ENCODE results near the gene NUTM2F. TPM values are rescaled to one million over a fixed set of nuclear protein-coding genes. Genes with fewer than 3 reads are reported as not detected.
"Not testable (repeated sequence)": the region's sequence is repeated elsewhere in the genome, so short reads cannot be mapped to it uniquely, and the experiment has no call there.

NUTM2F gene
- not detected for total RNA-seq

DNA sequence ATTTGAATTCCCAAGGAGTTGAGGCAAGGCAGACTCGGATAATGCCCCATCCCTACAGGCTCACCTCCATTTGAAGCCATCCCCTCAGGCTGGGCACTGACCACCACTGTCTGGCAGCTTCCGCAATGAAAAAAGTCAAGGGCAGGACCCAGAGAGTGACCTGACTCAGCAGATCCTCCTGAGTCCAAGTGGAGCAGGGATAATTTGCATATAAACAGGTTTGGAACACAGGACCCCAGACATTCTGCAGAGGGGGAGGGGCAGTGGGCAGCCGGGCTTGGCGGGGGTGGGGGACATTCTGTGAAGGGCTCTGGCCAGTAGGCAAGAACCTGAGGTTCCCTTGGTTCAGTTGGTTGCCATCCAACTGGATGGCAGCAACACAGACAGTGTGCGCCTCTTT is at the start of gene NUTM2F:
TSS of gene NUTM2F (minus strand) at position 101 of the 400 bp plus-strand sequence. CDS start at position 80, 21 bp downstream.
- H3K36me3 ChIP-seq, H3K9me3 ChIP-seq, H3K27me3 ChIP-seq, DNase-seq, H3K4me3 ChIP-seq, H3K4me1 ChIP-seq, H3K27ac ChIP-seq: not testable (repeated sequence)

DNA sequence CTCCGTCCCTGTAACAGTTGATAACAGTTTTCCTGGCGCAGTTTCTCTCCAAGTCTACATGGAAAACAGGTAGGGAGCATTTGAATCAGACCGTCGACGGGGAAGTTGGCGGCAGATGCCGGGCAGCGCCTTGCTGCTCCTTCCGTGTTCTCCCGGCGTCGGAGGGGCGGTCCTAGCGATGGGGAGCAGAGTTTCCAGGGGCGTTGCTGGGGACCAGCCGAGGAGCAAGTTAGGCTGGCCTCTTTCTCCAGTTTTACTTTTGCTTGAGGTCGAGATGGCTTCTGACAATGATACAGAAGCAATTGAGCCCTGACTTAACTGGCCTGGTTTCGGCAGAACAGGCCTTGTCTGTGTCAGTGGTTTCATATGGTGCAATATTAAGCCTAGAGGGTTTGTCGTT is 46.8 kb upstream of the NUTM2F start:
- H3K4me1 ChIP-seq, H3K9me3 ChIP-seq, DNase-seq, H3K36me3 ChIP-seq, H3K27me3 ChIP-seq: not testable (repeated sequence)
- peak overlapping the region; percentile 55 to 68 (median 62) for H3K4me3 ChIP-seq
- peak overlapping the region; percentile 76 to 82 (median 81) for H3K27ac ChIP-seq

DNA sequence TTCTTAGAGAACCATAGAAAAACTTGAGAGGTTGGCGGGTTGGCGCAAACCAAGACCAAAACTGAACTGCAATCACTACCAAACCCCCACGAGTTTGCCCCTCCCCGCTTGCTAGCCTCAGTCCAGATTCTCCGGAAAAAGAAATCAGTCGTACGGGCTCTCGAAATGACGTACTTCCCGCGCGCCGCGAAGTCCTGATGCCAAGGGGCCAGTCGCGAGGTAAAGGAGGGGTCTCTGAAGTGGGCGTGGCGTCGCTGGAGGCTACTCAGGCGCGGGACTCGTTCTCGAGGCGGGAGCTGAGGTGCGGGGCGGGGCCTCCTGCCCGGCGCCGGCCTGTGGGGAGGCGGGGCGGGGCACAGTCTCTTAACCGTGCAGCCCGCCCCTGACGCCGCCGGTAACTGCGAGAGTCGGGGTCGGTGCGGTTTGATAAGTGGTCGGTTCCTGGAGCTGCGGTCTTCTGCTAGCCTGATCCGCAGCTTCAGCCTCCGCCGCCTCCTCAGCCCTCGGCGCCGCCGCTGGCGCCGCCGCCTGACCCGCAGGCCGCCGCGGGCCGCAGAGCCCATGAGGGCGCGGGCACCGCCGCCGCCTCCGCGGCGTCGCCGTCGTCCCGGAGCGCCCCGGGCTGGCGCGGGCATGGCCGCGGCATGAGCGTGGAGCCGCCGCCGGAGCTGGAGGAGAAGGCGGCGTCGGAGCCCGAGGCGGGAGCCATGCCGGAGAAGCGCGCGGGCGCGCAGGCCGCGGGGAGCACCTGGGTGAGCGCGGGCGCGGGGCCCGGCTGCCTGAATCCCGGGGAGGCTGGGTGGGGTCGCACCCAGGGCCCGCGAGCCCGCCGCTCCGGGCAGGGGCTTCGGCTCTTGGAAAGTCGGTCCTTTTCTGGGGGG is 46.0 kb upstream of the NUTM2F start:
- TF ChIP-seq POLR2A (IDR thresholded peaks at IDR 0.05): peak; percentile 71 to 74
- H3K4me1 ChIP-seq, H3K27me3 ChIP-seq, H3K9me3 ChIP-seq, H3K36me3 ChIP-seq: not testable (repeated sequence)
- Histone ChIP-seq H3K27ac (peak overlapping the region; percentile 76 to 82 (median 81)), H3K4me3 (peak overlapping the region; percentile 55 to 68 (median 62))
- peak; percentile 92 to 96 (median 93) for DNase-seq

DNA sequence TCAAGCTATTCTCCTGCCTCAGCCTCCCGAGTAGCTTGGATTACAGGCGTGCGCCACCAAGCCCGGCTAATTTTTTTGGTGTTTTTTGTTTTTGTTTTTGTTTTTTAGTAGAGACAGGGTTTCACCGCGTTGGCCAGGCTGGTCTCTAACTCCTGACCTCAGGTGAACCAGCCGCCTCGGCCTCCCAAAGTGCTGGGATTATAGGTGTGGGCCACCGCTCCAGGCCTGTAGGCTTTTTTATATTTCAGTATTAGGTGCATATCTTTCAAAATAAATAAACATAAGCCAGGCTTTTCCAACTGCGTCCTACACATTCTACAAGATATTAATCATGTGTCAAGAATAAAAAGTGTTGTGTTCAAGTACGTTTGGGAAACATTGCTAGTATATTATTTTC is 45.3 kb upstream of the NUTM2F start:
- H3K4me3 ChIP-seq: peak overlapping the region; percentile 55 to 68 (median 62)
- not testable (repeated sequence) for H3K27me3 ChIP-seq, H3K4me1 ChIP-seq, H3K9me3 ChIP-seq, H3K36me3 ChIP-seq, DNase-seq
- H3K27ac ChIP-seq: peak overlapping the region; percentile 76 to 82 (median 81)

DNA sequence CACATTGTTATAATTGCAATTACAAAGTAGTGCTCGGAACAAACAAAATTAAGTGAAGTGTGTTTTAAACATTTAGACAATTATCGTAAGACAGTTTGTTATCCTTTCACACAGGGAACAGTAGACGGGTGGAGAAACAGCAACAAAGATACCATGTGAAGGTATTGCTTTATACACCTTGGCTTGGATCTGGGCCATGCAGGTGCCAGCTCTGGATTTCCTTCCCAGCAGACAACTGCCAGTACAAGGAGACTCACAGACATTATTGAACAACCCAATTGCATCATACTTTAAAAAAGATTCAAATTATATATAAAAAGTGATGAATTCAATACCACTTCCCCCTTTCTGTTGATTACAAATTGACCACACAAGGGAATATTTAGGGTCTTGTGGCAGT is 41.8 kb upstream of the NUTM2F start:
- not testable (repeated sequence) for H3K4me3 ChIP-seq, H3K27ac ChIP-seq, H3K9me3 ChIP-seq, H3K36me3 ChIP-seq, H3K27me3 ChIP-seq, H3K4me1 ChIP-seq, DNase-seq

DNA sequence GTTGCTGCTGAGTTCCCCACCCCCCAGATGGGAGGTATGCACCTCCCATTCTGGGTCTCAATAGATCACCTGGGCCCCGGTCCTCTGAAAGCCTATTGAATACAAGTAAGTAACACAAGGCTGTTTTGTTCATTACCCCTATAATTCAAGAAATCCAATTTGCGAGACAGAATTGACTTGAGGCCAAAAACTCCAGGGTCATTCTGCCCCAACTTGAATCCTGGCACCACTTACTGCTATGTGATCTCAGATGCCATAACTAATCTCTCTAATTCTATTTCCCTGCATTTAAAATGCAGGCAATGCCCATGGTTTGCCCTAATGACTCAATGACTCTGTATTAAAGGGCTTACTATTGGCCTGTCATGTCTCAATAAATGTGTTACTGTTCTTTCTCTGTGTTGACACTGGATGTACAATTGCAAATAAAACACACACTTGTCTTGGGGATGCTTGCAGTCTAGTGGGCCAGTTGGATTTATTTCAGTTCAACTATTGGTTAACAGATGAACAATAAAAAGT is 35.7 kb upstream of the NUTM2F start:
- not testable (repeated sequence) for H3K27ac ChIP-seq, DNase-seq, H3K4me3 ChIP-seq, H3K27me3 ChIP-seq, H3K4me1 ChIP-seq, H3K36me3 ChIP-seq, H3K9me3 ChIP-seq

DNA sequence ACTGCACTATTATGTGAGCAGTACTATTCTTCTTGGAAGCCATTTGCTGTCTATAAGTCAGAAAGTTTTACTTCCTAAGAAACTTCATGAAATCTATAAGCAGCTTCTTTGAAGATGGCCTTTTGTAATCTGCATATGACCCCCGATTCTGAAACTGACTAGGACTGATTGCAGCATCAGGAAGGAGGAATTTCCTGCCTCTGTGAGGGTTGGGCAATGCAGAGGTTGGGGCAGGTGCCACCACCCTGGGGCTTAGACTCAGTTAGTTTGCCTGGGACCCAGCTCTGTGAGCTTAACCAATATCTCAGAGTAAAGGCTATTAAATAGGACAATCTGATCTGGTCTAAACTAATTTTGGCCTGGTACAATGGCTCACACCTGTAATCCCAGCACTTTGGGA is 28.7 kb upstream of the NUTM2F start:
- H3K36me3 ChIP-seq, DNase-seq, H3K4me1 ChIP-seq, H3K27me3 ChIP-seq, H3K4me3 ChIP-seq, H3K9me3 ChIP-seq, H3K27ac ChIP-seq: not testable (repeated sequence)

- not testable (repeated sequence) for H3K4me3 ChIP-seq, H3K4me1 ChIP-seq, H3K27ac ChIP-seq, H3K27me3 ChIP-seq, H3K36me3 ChIP-seq, DNase-seq, H3K9me3 ChIP-seq
Measured at GRCh38 chr9:94351901-94352723, 23.7 kb upstream of the NUTM2F start.

DNA sequence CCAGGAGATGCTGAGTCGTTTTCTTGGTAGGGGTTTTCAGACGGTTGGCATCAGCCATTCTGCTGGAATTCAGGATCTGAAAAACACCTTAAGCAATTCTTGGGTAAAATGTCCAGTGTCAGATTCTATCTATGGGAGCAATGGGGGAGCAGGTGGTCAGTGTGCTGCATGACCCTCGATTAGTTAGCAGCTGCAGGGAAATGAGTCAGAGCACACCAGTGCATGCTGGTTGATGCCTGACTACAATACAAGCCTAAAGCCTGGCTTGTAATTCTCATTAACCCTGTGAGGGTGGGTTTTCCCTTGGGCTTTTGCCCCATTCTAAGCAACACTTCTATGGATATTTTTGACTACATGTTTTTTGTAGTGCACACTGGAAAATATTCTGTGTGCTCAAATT is 20.3 kb upstream of the NUTM2F start:
- H3K27ac ChIP-seq, H3K36me3 ChIP-seq, H3K9me3 ChIP-seq, H3K4me1 ChIP-seq, DNase-seq, H3K27me3 ChIP-seq, H3K4me3 ChIP-seq: not testable (repeated sequence)

- H3K27ac ChIP-seq, H3K4me3 ChIP-seq, DNase-seq, H3K36me3 ChIP-seq, H3K9me3 ChIP-seq, H3K4me1 ChIP-seq, H3K27me3 ChIP-seq: not testable (repeated sequence)
Measured at GRCh38 chr9:94347451-94347850, 19.0 kb upstream of the NUTM2F start.

DNA sequence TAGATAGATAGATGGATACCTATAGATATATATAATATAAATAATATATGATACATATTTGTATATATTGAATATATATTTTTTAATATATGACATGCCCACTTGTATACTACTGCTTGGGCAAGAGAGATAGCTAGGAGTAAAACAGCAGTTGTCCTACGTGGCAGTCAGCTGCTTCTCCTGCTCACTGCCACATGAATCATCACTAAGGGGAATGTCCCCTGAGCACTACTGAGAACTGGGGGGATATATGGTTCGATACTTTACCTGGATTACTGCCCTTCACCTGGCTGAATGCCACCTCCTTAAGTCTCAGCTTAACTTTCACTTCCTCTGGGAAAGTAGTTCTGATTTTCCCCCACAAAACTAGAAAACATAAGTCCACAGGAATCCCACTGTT is 13.3 kb upstream of the NUTM2F start:
- H3K36me3 ChIP-seq, H3K9me3 ChIP-seq, H3K4me3 ChIP-seq, H3K27me3 ChIP-seq, H3K4me1 ChIP-seq, DNase-seq, H3K27ac ChIP-seq: not testable (repeated sequence)

DNA sequence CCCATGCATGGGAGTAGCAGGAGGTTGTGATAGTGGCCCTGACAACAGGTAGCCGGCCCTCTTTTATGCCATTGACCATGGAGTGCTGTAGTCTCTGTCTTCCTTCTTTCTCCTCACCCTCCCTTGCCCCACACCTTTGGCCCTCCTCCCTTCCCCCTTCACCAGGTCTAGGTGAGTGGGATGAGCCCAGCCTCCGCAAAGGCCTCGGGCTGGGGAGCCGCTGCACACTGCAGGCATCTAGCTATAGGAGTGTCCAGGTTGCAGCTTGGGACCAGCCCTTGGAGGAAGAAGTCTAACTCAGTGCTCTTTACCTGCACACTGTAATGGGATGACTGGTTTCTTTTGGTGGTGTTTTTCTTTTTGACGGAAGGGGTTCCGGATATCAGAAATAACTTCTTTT is 12.3 kb upstream of the NUTM2F start:
- not testable (repeated sequence) for DNase-seq, H3K27ac ChIP-seq, H3K4me3 ChIP-seq

GRCh38 chr9:94339657-94340056 is 11.2 kb upstream of the NUTM2F start:
- not testable (repeated sequence) for H3K36me3 ChIP-seq, H3K27ac ChIP-seq, H3K4me3 ChIP-seq, H3K27me3 ChIP-seq, H3K4me1 ChIP-seq, H3K9me3 ChIP-seq, DNase-seq

More for the DNA sequence above, 12.3 kb upstream of the NUTM2F start:
- not testable (repeated sequence) for H3K4me1 ChIP-seq, H3K27me3 ChIP-seq, H3K9me3 ChIP-seq, H3K36me3 ChIP-seq

DNA sequence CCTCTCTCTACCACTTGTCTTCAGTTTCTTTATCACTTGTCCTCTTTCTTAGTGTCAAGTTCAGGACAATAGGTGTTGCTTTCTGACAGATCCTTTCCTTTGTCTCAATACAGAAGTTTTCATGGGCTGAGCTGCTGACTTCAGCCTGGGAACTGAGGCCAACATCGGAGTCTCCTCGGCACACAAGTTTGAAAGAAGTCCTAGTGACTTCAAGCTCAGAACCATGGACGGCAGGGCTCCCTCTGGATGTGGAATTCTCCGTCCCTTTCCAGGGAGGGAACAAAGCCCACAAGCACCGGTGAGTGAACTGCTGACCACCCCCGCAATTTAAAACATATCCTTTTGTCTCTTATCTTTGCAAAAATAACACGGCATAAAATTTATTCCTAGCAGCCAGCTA is 10.3 kb upstream of the NUTM2F start:
- H3K4me3 ChIP-seq, DNase-seq: not testable (repeated sequence)

GRCh38 chr9:94336445-94336844 is 8.0 kb upstream of the NUTM2F start:
- not testable (repeated sequence) for DNase-seq, H3K27me3 ChIP-seq, H3K27ac ChIP-seq, H3K4me1 ChIP-seq, H3K36me3 ChIP-seq, H3K4me3 ChIP-seq, H3K9me3 ChIP-seq

More for the DNA sequence above, 10.3 kb upstream of the NUTM2F start:
- not testable (repeated sequence) for H3K9me3 ChIP-seq, H3K27me3 ChIP-seq, H3K27ac ChIP-seq, H3K4me1 ChIP-seq, H3K36me3 ChIP-seq
